IPS DF 6.9 (cell line): Measurements from ENCODE around the gene MPDU1.
"Not testable (repeated sequence)": the region's sequence is repeated elsewhere in the genome, so short reads cannot be mapped to it uniquely, and the experiment has no call there.

ENCODE experiments used
- DNase-seq: peaks from one replicate; pipeline ENCODE4 v3.0.0-alpha.2; 2013; ENCODE audit warnings: low read depth, low spot score
- H3K27ac ChIP-seq: one replicate; pipeline ENCODE4 v1.5.1; 2013; ENCODE audit warnings: low read length, control low read depth
- H3K27me3 ChIP-seq: 2 replicates; pipeline ENCODE4 v1.6.1; 2013; ENCODE audit warnings: mild to moderate bottlenecking, low read length; ENCODE audit not compliant: control insufficient read depth, insufficient read depth
- H3K36me3 ChIP-seq: 2 replicates; pipeline ENCODE4 v1.6.1; 2013; ENCODE audit warnings: low read length; ENCODE audit not compliant: control insufficient read depth, insufficient read depth
- H3K4me1 ChIP-seq: 2 replicates; pipeline ENCODE4 v1.6.1; 2013; ENCODE audit warnings: low read length; ENCODE audit not compliant: control insufficient read depth, insufficient read depth
- H3K4me3 ChIP-seq: 2 replicates; pipeline ENCODE4 v1.5.1; 2013; ENCODE audit warnings: mild to moderate bottlenecking, low read length
- H3K9me3 ChIP-seq: 2 replicates; pipeline ENCODE4 v1.6.1; 2013; ENCODE audit warnings: low read length, inconsistent platforms; ENCODE audit not compliant: control insufficient read depth, insufficient read depth
- WGBS: extraction: QIAGEN DNeasy Blood & Tissue Kit; methylation state at CpG from one replicate; pipeline ENCODE4 v1.1.7; 2013; ENCODE audit warnings: mixed read lengths, missing lambda C conversion rate; ENCODE audit not compliant: insufficient read length, insufficient coverage; 5-methylcytosine and 5-hydroxymethylcytosine counted together

MPDU1 gene

DNA sequence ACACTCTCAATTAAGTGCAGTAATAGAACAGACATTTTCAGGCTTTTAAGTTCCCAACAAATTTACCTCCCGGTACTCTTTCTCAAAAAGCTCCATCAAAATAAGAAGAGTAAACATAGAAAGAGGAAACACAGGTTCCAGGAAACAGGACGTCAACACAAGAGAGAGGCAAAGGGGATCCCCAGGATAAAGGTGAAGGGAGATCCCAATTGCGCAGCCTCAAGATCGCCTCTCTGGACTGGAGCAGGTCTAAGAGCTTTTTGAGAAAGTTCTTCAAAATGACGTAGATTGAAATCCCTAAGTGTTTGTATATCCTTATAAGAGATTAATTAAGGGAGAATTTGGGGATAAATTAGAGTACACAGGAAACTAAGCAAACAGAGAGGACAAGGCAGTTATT lies 35.0 kb downstream of the MPDU1 start:
- H3K9me3 ChIP-seq = no peaks in the 10 kb centered on the region
- H3K27ac ChIP-seq = no peak overlapping the region
- H3K4me3 ChIP-seq = no peak overlapping the region
- H3K27me3 ChIP-seq = no peaks in the 10 kb centered on the region
- no peaks in the 10 kb centered on the region for H3K36me3 ChIP-seq
- no CpG with 5 or more reads among the region's 5 CpGs for WGBS
- H3K4me1 ChIP-seq = peaks cover under 1% of the 10 kb centered on the region; the same call in 1 of the 2 replicates
- no peak for DNase-seq

DNA sequence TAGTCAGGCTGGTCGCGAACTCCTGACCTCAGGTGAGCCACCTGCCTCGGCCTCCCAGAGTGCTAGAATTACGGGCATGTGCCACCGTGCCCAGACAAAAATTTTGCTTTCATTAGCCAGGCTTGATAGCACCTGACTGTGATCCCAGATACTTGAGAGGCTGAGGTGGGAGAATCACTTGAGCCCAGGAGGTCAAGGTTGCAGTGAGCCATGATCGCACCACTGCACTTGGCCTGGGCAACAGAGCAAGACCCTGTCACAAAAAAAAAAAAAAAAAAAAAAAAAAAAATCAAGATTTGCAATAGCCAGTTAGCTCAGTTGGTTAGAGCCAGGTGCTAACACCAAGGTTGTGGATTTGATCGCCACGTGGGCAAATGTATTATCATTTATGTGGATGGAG lies 37.2 kb downstream of the MPDU1 start:
- DNase-seq = no peak
- no peak overlapping the region for H3K27ac ChIP-seq
- WGBS = no CpG with 5 or more reads among the region's 8 CpGs
- no peak overlapping the region for H3K4me3 ChIP-seq
- no peaks in the 10 kb centered on the region for H3K27me3 ChIP-seq
- H3K4me1 ChIP-seq = no peaks in the 10 kb centered on the region
- H3K9me3 ChIP-seq = no peaks in the 10 kb centered on the region
- no peaks in the 10 kb centered on the region for H3K36me3 ChIP-seq

DNA sequence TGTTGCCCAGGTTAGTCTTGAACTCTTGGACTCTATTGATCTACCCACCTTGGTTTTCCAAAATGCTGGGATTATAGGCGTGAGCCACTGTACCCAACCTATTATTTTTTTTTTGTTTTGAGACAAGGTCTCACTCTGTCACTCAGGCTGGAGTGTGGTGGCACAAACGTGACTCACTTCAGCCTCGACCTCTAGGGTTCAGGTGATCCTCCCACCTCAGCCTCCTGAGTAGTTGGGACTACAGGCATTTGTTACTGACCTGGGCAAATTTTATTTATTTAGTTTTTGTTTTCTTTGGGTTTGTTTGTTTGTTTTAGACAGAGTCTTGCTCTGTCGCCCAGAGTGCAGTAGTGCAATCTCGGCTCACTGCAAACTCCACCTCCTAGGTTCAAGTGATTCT lies 40.0 kb downstream of the MPDU1 start:
- Histone ChIP-seq H3K4me3 (no peak overlapping the region), H3K9me3 (no peaks in the 10 kb centered on the region), H3K36me3 (no peaks in the 10 kb centered on the region), H3K27me3 (no peaks in the 10 kb centered on the region), H3K4me1 (no peaks in the 10 kb centered on the region), H3K27ac (no peak overlapping the region)
- no CpG with 5 or more reads among the region's 5 CpGs for whole genome bisulfite sequencing
- no peak for DNase-seq

DNA sequence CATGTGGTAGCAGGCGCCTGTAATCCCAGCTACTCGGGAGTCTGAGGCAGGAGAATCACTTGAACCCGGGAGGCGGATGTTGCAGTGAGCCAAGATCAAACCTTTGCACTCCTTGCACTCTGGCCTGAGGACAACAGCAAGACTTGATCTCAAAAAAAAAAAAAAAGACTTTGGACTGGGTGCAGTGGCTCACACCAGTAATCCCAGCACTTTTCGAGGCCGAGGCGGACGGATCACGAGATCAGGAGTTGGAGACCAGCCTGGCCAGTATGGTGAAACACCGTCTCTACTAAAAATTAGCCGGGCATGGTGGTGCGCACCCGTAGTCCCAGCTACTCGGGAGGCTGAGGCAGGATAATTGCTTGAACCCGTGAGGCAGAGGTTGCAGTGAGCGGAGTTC lies 42.1 kb downstream of the MPDU1 start:
- not testable (repeated sequence) for H3K4me1 ChIP-seq, H3K9me3 ChIP-seq, H3K36me3 ChIP-seq, DNase-seq, H3K27me3 ChIP-seq, H3K4me3 ChIP-seq, H3K27ac ChIP-seq
- WGBS = no CpG with 5 or more reads among the region's 16 CpGs

DNA sequence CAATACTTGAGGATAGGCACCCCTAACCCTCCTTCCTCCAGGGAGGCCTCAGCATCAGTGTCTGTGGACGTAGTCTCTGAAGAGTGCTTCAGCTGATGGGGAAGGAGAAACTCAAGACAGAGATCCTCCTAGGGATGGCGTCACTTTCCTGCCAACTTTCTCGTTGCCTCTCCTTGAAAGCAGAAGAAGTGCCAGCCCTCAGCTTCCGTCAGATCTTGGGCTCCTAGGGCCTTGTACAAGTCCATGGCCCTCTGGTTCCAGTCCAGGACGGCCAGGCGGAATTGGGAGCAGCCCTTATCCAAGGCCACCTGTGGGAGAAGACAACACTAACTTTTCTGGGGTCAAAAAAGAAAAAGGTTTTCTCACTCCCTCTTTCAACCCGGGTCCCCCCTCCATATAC lies 42.7 kb downstream of the MPDU1 start:
- WGBS = no CpG with 5 or more reads among the region's 7 CpGs
- H3K4me1 ChIP-seq = no peaks in the 10 kb centered on the region
- H3K36me3 ChIP-seq = no peaks in the 10 kb centered on the region
- no peak overlapping the region for H3K27ac ChIP-seq
- H3K9me3 ChIP-seq = no peaks in the 10 kb centered on the region
- no peaks in the 10 kb centered on the region for H3K27me3 ChIP-seq
- H3K4me3 ChIP-seq = no peak overlapping the region
- no peak for DNase-seq

DNA sequence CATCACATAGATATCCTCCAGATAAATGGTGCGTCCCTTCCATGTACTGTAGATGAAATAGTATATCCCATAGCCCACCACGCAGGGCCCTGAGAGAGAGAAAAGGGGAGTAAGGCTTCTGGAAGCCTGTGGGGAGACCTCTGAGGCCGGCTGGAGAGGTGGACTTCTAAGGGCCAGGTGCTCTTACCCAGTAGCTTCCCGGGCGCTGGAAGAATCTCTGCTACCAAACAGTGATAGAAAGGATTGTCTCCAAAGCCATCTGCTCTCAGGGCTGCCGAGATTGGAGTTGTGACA lies 43.3 kb downstream of the MPDU1 start:
- Histone ChIP-seq H3K4me3 (peak overlapping the region; percentile 84; the same call in 1 of the 2 replicates), H3K27me3 (no peaks in the 10 kb centered on the region), H3K36me3 (no peaks in the 10 kb centered on the region), H3K27ac (no peak overlapping the region), H3K4me1 (no peaks in the 10 kb centered on the region), H3K9me3 (no peaks in the 10 kb centered on the region)
- WGBS = no CpG with 5 or more reads among the region's 6 CpGs
- DNase-seq = no peak

DNA sequence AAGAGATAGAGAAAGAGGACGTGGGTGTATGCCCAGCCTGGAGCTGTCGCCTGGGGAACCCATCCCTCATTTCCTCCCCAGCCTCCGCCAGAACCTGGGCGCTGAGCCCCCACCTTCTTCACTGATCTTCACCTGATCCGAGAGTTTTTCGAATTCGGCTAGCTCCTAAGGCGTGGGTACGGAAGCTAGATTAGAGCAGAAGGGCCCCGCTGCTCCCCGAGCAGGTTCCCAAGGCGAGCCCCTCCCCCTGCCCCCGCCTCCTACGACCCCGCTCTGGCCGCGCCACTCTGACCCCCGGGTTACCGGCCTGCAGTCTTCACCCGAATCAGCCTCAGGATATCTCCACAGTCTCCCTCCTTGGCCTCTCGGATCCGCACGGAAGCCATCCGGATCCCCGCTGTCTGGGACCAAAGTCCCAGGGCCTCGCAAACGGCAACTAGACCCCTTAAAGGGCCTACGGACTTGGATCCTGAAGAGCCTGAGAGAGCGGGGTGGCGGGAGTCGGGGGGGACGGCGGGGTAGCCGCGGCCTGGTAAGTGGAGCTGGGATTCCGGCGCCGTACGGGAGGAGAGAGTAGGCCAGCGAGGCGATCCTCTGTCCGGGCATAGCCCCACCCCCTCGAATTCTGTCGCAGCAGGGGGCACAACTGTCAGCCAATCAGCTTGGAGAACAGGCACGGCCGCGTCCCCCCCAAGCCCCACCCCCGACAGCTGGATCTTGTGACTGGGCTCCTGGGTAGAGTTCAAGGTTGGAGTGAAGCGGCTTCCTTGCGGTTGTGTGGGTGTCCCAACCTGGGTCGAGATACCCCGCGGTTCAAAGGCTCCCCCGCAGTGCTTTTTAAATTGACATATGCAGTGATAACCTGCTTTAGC lies 43.8 kb downstream of the MPDU1 start, which contains the start of gene SAT2:
TSS of gene SAT2 (minus strand) at position 572 of the 872 bp plus-strand sequence. CDS start at position 386, 186 bp downstream.
- no peak within 1 kb of the TSS for H3K27ac ChIP-seq
- no CpG with 5 or more reads among the region's 54 CpGs for WGBS
- DNase-seq = peak; percentile 91
- H3K4me1 ChIP-seq = no peaks in the 10 kb centered on the region
- H3K9me3 ChIP-seq = no peaks in the 10 kb centered on the region
- peak within 1 kb of the TSS; percentile 84 for H3K4me3 ChIP-seq
- no peaks in the 10 kb centered on the region for H3K36me3 ChIP-seq
- no peaks in the 10 kb centered on the region for H3K27me3 ChIP-seq

DNA sequence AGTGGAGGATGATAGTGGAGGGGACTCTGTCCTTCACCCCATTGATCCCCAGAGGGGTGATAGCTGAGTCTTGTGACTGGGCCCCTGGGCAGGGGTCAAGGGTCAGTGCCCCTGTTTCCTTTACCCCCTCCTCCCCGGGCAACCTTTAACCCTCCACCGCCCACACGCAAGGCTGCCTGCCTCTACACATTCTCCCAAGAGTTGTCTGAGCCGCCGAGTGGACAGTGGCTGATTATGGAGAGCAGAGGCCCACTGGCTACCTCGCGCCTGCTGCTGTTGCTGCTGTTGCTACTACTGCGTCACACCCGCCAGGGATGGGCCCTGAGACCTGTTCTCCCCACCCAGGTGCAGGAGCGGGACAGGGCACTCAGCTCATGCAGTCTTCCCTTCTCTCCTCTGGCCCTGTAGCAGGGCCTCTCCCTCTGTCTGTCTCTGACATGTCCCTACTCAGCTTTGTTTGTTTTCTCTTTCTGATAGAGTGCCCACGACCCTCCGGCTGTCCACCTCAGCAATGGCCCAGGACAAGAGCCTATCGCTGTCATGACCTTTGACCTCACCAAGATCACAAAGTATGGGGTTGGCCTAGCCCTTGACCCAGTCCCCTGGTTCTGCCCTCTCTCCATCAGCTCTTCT lies 46.4 kb downstream of the MPDU1 start, which contains the start of gene SHBG:
TSS of gene SHBG (plus strand) at position 197 of the 633 bp plus-strand sequence. CDS start at position 235, 38 bp downstream.
- no CpG with 5 or more reads among the region's 13 CpGs for WGBS
- Histone ChIP-seq H3K4me1 (peaks cover 5% of the 10 kb centered on the region; the same call in 1 of the 2 replicates), H3K4me3 (no peak within 1 kb of the TSS), H3K27ac (no peak within 1 kb of the TSS), H3K9me3 (no peaks in the 10 kb centered on the region), H3K36me3 (no peaks in the 10 kb centered on the region), H3K27me3 (no peaks in the 10 kb centered on the region)
- DNase-seq = no peak

DNA sequence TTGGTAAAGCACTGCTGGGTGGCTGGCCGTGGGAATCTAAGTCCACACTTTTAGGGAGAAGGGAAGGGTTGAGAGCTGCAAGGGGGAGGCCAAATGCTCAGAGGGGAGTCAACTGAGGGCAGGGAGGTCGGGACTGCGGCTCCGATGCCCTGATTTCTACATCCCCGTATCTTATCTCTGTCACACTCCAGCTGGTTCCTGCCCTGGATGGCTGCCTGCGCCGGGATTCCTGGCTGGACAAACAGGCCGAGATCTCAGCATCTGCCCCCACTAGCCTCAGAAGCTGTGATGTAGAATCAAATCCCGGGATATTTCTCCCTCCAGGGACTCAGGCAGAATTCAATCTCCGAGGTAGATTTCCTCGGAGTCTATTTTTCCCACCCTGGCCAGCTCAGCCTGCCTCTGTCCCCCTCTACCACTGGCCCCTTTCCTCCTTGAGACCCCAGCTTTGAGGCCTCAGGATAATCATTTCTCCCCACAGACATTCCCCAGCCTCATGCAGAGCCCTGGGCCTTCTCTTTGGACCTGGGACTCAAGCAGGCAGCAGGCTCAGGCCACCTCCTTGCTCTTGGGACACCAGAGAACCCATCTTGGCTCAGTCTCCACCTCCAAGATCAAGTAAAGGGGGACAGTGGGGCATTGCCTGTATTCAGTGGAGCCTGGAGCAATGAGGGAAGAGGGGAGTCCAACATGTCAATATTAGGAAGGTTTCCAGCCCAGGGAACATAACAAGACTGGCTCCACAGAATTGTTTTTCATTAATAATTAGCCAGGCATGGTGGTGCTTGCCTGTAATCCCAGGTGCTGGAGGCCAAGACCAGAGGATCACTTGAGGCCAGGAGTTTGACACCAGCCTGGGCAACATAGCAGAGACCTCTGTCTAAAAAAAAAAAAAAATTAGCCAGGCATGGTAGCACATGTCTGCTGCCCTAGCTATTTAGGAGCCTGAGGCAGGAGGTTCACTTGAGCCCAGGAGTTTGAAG lies 48.0 kb downstream of the MPDU1 start:
- no peaks in the 10 kb centered on the region for H3K9me3 ChIP-seq
- WGBS = no CpG with 5 or more reads among the region's 11 CpGs
- no peak for DNase-seq
- H3K27ac ChIP-seq = no peak overlapping the region
- H3K27me3 ChIP-seq = no peaks in the 10 kb centered on the region
- no peaks in the 10 kb centered on the region for H3K36me3 ChIP-seq
- no peak overlapping the region for H3K4me3 ChIP-seq
- peaks cover 8% of the 10 kb centered on the region; the same call in 1 of the 2 replicates for H3K4me1 ChIP-seq

DNA sequence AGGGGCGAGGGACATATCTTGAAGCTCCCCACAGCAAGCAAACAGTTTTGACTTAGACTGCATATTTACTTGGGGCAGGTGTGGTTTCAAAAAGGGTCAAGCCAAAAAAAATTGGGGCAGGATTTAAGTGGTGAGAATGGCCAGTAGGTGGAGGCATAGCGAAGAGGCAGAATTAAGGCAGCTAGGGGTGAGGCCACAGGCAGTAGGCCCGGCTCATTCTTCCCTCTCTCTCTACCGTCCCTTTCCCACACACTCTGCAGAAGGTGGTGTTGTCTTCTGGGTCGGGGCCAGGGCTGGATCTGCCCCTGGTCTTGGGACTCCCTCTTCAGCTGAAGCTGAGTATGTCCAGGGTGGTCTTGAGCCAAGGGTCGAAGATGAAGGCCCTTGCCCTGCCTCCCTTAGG lies 48.8 kb downstream of the MPDU1 start:
- no CpG with 5 or more reads among the region's 6 CpGs for WGBS
- H3K27ac ChIP-seq = no peak overlapping the region
- no peak for DNase-seq
- H3K4me3 ChIP-seq = no peak overlapping the region
- H3K4me1 ChIP-seq = peaks cover 8% of the 10 kb centered on the region; the same call in 1 of the 2 replicates
- H3K27me3 ChIP-seq = no peaks in the 10 kb centered on the region
- H3K9me3 ChIP-seq = no peaks in the 10 kb centered on the region
- H3K36me3 ChIP-seq = no peaks in the 10 kb centered on the region
